Astrocyte of the cerebellum (primary cell): ENCODE data around the gene TBPL1.

Experiments used
- DNase-seq: peaks from one replicate; pipeline ENCODE4 v3.0.0-alpha.2; 2011; ENCODE audit warnings: low read depth
- H3K4me3 ChIP-seq: 2 replicates; pipeline ENCODE4 v1.5.1; 2011; ENCODE audit warnings: mild to moderate bottlenecking, low read depth, low read length, moderate library complexity
- CTCF ChIP-seq: IDR thresholded peaks from 2 replicates; pipeline ENCODE4 v1.5.1; 2012; ENCODE audit warnings: low read length, low read depth, moderate library complexity, mild to moderate bottlenecking; ENCODE audit errors: missing control alignments
- in situ Hi-C: cut with HindIII; loops from 2 replicates; pipeline ENCODE4 v1.10.0; 2017; ENCODE audit warnings: low sequenced_read_pairs

Gene TBPL1

GRCh38 chr6:133957780-133958242 lies 4.8 kb downstream of the TBPL1 start:
- no peak for DNase-seq
- in situ Hi-C loops: no loop called here
- H3K4me3 ChIP-seq: no peak overlapping the region
- no peak for TF ChIP-seq CTCF

- in situ Hi-C loops: no loop called here
- no peak overlapping the region for H3K4me3 ChIP-seq
- DNase-seq: no peak
- TF ChIP-seq CTCF: no peak
Observed at GRCh38 chr6:133958791-133959190, 5.8 kb downstream of the TBPL1 start.

GRCh38 chr6:133959667-133960368 lies 6.8 kb downstream of the TBPL1 start:
- no peak for DNase-seq
- in situ Hi-C loops: no loop called here
- no peak for TF ChIP-seq CTCF
- H3K4me3 ChIP-seq: no peak overlapping the region

- DNase-seq: no peak
- TF ChIP-seq CTCF: no peak
- no peak overlapping the region for H3K4me3 ChIP-seq
- in situ Hi-C loops: no loop called here
Observed at GRCh38 chr6:133961831-133962230, 8.8 kb downstream of the TBPL1 start.

GRCh38 chr6:133964052-133964451 lies 11.0 kb downstream of the TBPL1 start:
- H3K4me3 ChIP-seq: no peak overlapping the region
- no peak for TF ChIP-seq CTCF
- DNase-seq: peak; percentile 49
- in situ Hi-C loops: no loop called here

- no peak for TF ChIP-seq CTCF
- no peak for DNase-seq
- in situ Hi-C loops: no loop called here
- H3K4me3 ChIP-seq: no peak overlapping the region
Observed at GRCh38 chr6:133964702-133965101, 11.7 kb downstream of the TBPL1 start.
